K562 (cell line): ENCODE results near the gene PCDHGA5. TPM values are rescaled to one million over a fixed set of nuclear protein-coding genes. Genes with fewer than 3 reads are reported as not detected.

Experiments used
- ATAC-seq: fragments of 200-7000 bp; cut with Tn5 transposase; 3 replicates; pipeline ENCODE4 v1.9.1; 2020; ENCODE audit warnings: moderate library complexity
- BruUV-seq: library from RNA; stranded (reverse); fragments of 400-500 nt; replicated peaks from 2 replicates; lab custom pipeline; 2021; lab: Mats Ljungman, UMichigan
- CTCF ChIA-PET: fragments of 300-600 bp; formaldehyde crosslinking; extraction: SDS; loops from one replicate; lab custom pipeline; 2021; ENCODE audit warnings: low intra/inter-chr PET ratio; lab: Yijun Ruan, JAX
- POLR2A ChIA-PET: fragments of 300-600, 350-650 bp; sonication (Branson Sonifier 250); formaldehyde crosslinking; extraction: SDS; loops from one replicate; lab custom pipeline; 2021; ENCODE audit warnings: antibody characterized with exemption, inconsistent platforms; lab: Yijun Ruan, JAX
- DNase-seq, 4 experiments: peaks; one replicate each; pipeline versions ENCODE4 v3.0.0 to v3.0.0-alpha.2; 2011 to 2018; ENCODE audit warnings: low spot score in 3 of 4, mixed read lengths in 3 of 4; ENCODE audit errors: extremely low read depth in 1 of 4
- FAIRE-seq: peaks from 2 replicates; lab custom pipeline; 2011; peaks lifted over from hg19 to GRCh38; lab: Jason Lieb, UNC
- H2AFZ ChIP-seq: 2 replicates; pipeline ENCODE4 v1.6.0; 2011; ENCODE audit warnings: low read depth, low read length, control low read depth, inconsistent platforms
- H3K27ac ChIP-seq: fragments of 200-600 bp; 3 replicates; pipeline ENCODE4 v1.8.0; 2011; ENCODE audit warnings: low read depth, mild to moderate bottlenecking, control low read depth, inconsistent platforms, low read length, moderate library complexity, mixed read lengths; ENCODE audit errors: extremely low read depth
- H3K27me3 ChIP-seq, 2 experiments: fragments of 300-600 bp in 1 of 2; 2 replicates in 1 of 2; 3 replicates in 1 of 2; pipeline versions ENCODE4 v1.6.0 to v1.8.0; 2011; ENCODE audit warnings: inconsistent platforms in 2 of 2, low read length in 2 of 2, mild to moderate bottlenecking in 1 of 2, mixed read lengths in 1 of 2, moderate library complexity in 1 of 2; ENCODE audit not compliant: control insufficient read depth in 2 of 2, insufficient read depth in 2 of 2
- H3K36me3 ChIP-seq: fragments of 300-600 bp; 3 replicates; pipeline ENCODE4 v1.8.0; 2011; ENCODE audit warnings: mild to moderate bottlenecking, low read length, inconsistent platforms; ENCODE audit not compliant: control insufficient read depth, insufficient read depth
- H3K4me1 ChIP-seq, 2 experiments: fragments of 200-600 bp in 1 of 2; replicated peaks in 1 of 2; 2 replicates in 1 of 2; 3 replicates in 1 of 2; pipeline versions ENCODE4 v1.5.1 to v1.8.0; 2011; ENCODE audit warnings: inconsistent platforms in 2 of 2, low read length in 2 of 2, mild to moderate bottlenecking in 1 of 2, mixed read lengths in 1 of 2, moderate library complexity in 1 of 2; ENCODE audit not compliant: control insufficient read depth in 2 of 2, insufficient read depth in 2 of 2
- H3K4me2 ChIP-seq: 2 replicates; pipeline ENCODE4 v1.6.1; 2011; ENCODE audit warnings: low read length, control low read depth, inconsistent platforms, mixed read lengths; ENCODE audit not compliant: insufficient read depth
- H3K4me3 ChIP-seq: fragments of 200-600 bp; sonication (generic), shearing (Covaris generic); 2 replicates; pipeline ENCODE4 v1.5.1; 2016; ENCODE audit warnings: control low read depth, inconsistent platforms
- H3K79me2 ChIP-seq: fragments of 200-600 bp; 3 replicates; pipeline ENCODE4 v1.8.0; 2011; ENCODE audit warnings: low read length, inconsistent platforms; ENCODE audit not compliant: control insufficient read depth, insufficient read depth
- H3K9ac ChIP-seq, 2 experiments: 2 replicates each; pipeline versions ENCODE4 v1.6.0 to v1.6.1; 2011; ENCODE audit warnings: low read depth in 2 of 2, low read length in 2 of 2, control low read depth in 1 of 2, inconsistent platforms in 1 of 2, mild to moderate bottlenecking in 1 of 2, mixed read lengths in 1 of 2; ENCODE audit not compliant: insufficient read depth in 1 of 2
- H3K9me1 ChIP-seq: one replicate; pipeline ENCODE4 v1.6.0; 2011; ENCODE audit warnings: inconsistent platforms, mild to moderate bottlenecking, low read length, moderate library complexity; ENCODE audit not compliant: control insufficient read depth, insufficient read depth
- H3K9me3 ChIP-seq: replicated peaks from 2 replicates; pipeline ENCODE4 v1.5.1; 2011; ENCODE audit warnings: low read depth, low read length, inconsistent platforms; ENCODE audit not compliant: control insufficient read depth, insufficient read depth
- H4K20me1 ChIP-seq: replicated peaks from 2 replicates; pipeline ENCODE4 v1.6.1; 2011; ENCODE audit warnings: low read length, inconsistent platforms, mixed read lengths; ENCODE audit not compliant: control insufficient read depth, insufficient read depth
- ATF4 ChIP-seq: fragments of 450-650 bp; formaldehyde crosslinking; IDR thresholded peaks from 2 replicates; pipeline ENCODE4 v1.4.0; 2022; ENCODE audit warnings: mild to moderate bottlenecking, moderate library complexity
- BCOR ChIP-seq: fragments of 450-650 bp; IDR thresholded peaks from 2 replicates; pipeline ENCODE4 v1.6.1; 2016
- HDAC3 ChIP-seq: fragments of 450-650 bp; IDR thresholded peaks from 2 replicates; pipeline ENCODE4 v1.6.1; 2018; ENCODE audit warnings: borderline replicate concordance, mild to moderate bottlenecking, moderate library complexity; ENCODE audit not compliant: partially characterized antibody
- IRF9 ChIP-seq: fragments of 450-650 bp; IDR thresholded peaks from 2 replicates; pipeline ENCODE4 v1.6.1; 2016; ENCODE audit warnings: missing biosample characterization, missing genetic modification characterization
- MCM2 ChIP-seq: fragments of 450-650 bp; IDR thresholded peaks from 2 replicates; pipeline ENCODE4 v1.6.1; 2017; ENCODE audit warnings: low read depth, mild to moderate bottlenecking
- MYBL2 ChIP-seq, 2 experiments: fragments of 450-650 bp in 1 of 2; sonication (generic) in 1 of 2; formaldehyde crosslinking in 1 of 2; IDR thresholded peaks; 2 replicates each; pipeline versions ENCODE4 v1.6.1 to v1.8.1; 2017 to 2022; ENCODE audit warnings: borderline replicate concordance in 1 of 2, inconsistent platforms in 1 of 2, low read depth in 1 of 2, mild to moderate bottlenecking in 1 of 2, missing genetic modification reagents in 1 of 2, moderate library complexity in 1 of 2
- PATZ1 ChIP-seq: fragments of 250-450 bp; sonication (Bioruptor Pico); IDR thresholded peaks from 2 replicates; pipeline ENCODE4 v1.5.0; 2020; ENCODE audit warnings: mild to moderate bottlenecking, borderline replicate concordance
- POLR3A ChIP-seq: IDR thresholded peaks from 2 replicates; pipeline ENCODE4 v1.6.1; 2011; ENCODE audit warnings: borderline replicate concordance, mild to moderate bottlenecking, moderate library complexity; ENCODE audit not compliant: insufficient read length, insufficient read depth; ENCODE audit errors: extremely low read depth
- RBM17 ChIP-seq: fragments of 200-400 bp; formaldehyde crosslinking; IDR thresholded peaks from 2 replicates; pipeline ENCODE4 v1.6.1; 2017; ENCODE audit warnings: low read depth, mild to moderate bottlenecking, low read length, borderline replicate concordance
- RFX1 ChIP-seq: fragments of 450-650 bp; IDR thresholded peaks from 2 replicates; pipeline ENCODE4 v1.6.1; 2016; ENCODE audit warnings: mild to moderate bottlenecking, moderate library complexity
- SREBF2 ChIP-seq: sonication (generic); formaldehyde crosslinking; IDR thresholded peaks from 2 replicates; pipeline ENCODE4 v1.4.0; 2020; ENCODE audit warnings: mild to moderate bottlenecking, missing genetic modification reagents
- STAG1 ChIP-seq: sonication (generic); formaldehyde crosslinking; IDR thresholded peaks from 2 replicates; pipeline ENCODE4 v1.5.0; 2020; ENCODE audit warnings: missing genetic modification reagents, borderline replicate concordance
- STAT5A ChIP-seq: IDR thresholded peaks from 2 replicates; pipeline ENCODE4 v1.6.1; 2012; ENCODE audit warnings: low read length, inconsistent platforms, borderline replicate concordance
- ZBTB2 ChIP-seq: fragments of 450-650 bp; IDR thresholded peaks from 2 replicates; pipeline ENCODE4 v1.6.1; 2016; ENCODE audit warnings: antibody characterized with exemption
- ZNF143 ChIP-seq: sonication (generic); formaldehyde crosslinking; IDR thresholded peaks from 2 replicates; pipeline ENCODE4 v1.9.0; 2022; ENCODE audit warnings: mild to moderate bottlenecking, missing genetic modification reagents
- ZNF324 ChIP-seq: fragments of 250-450 bp; sonication (Bioruptor Pico); IDR thresholded peaks from 2 replicates; pipeline ENCODE4 v1.4.0; 2020; ENCODE audit warnings: mild to moderate bottlenecking
- ZNF699 ChIP-seq: fragments of 250-450 bp; sonication (Bioruptor Pico); IDR thresholded peaks from 2 replicates; pipeline ENCODE4 v1.8.0; 2021; ENCODE audit warnings: mild to moderate bottlenecking, moderate library complexity; ENCODE audit not compliant: insufficient replicate concordance
- ZNF79 ChIP-seq: fragments of 250-450 bp; sonication (Bioruptor Pico); IDR thresholded peaks from 2 replicates; pipeline ENCODE4 v1.4.0; 2020; ENCODE audit warnings: low read depth, mild to moderate bottlenecking, moderate library complexity
- WGBS: fragments of 100-300 bp; shearing (Covaris generic); methylation state at CpG from one replicate; pipeline ENCODE4 v1.1.6; 2016; ENCODE audit warnings: low coverage, mixed read lengths; ENCODE audit not compliant: insufficient coverage; ENCODE audit errors: missing lambda C conversion rate; 5-methylcytosine and 5-hydroxymethylcytosine counted together
- in situ Hi-C: fragments of 300-500 bp; cut with MboI; formaldehyde crosslinking; loops from 4 replicates; pipeline ENCODE4 v1.15.0; 2018; ENCODE audit warnings: inconsistent platforms, mixed read lengths
- intact Hi-C: fragments of 100-400 bp; cut with micrococcal nuclease; formaldehyde crosslinking; loops from 2 replicates; pipeline ENCODE4 v1.14.2; 2022
- polyA plus RNA-seq, 8 experiments: library from polyadenylated mRNA; depleted of rRNA in 4 of 8; stranded (reverse) in 5 of 8; unstranded in 3 of 8; fragments of >200 nt; fragmentation: Nextera tagmentation in 2 of 8; fragmentation: Illumina TruSeq in 1 of 8; extraction: Ambion mirVana in 2 of 8; extraction: Trizol in 1 of 8; gene quantifications; 2 replicates each; pipeline versions ENCODE4 v1.2.1 to v1.2.3, GENCODE V29; 2011 to 2014; ENCODE audit warnings: inconsistent platforms in 1 of 8, missing spikeins in 1 of 8
- total RNA-seq, 7 experiments: library from RNA; depleted of rRNA in 6 of 7; stranded (reverse); fragments of >200 nt in 6 of 7; fragmentation: Illumina TruSeq in 2 of 7; extraction: Trizol in 2 of 7; gene quantifications; 2 replicates each; pipeline versions ENCODE4 v1.2.1 to v1.2.3, GENCODE V29; 2011 to 2021; ENCODE audit warnings: low replicate concordance in 1 of 7

Gene PCDHGA5
- total and polyA plus RNA-seq, 9 of the 15 experiments (the other 6 are each of a cell fraction or from before 2014, with no cell fraction given), result 0.01 to 0.18 (median 0.12) TPM; not detected in 1

GRCh38 chr5:141345327-141345726 lies 18.6 kb upstream of the PCDHGA5 start:
- H3K4me3 ChIP-seq, result no peak overlapping the region
- FAIRE-seq (no peak), DNase-seq (no peak), ATAC-seq (no peak)
- H3K9me3 ChIP-seq, result no peaks in the 10 kb centered on the region
- no peak overlapping the region for H2AFZ ChIP-seq
- BruUV-seq, result no TSS peak
- intact Hi-C loops, result no loop called here
- TF ChIP-seq ZNF699 (CRISPR knock-in tag) (no peak), ZNF79 (no peak), ZBTB2 (no peak), ZNF324 (CRISPR knock-in tag) (no peak), STAG1 (CRISPR knock-in tag) (no peak), STAT5A (no peak), MYBL2 (IDR thresholded peaks at IDR 0.05; ENCODE audit: low read depth) (no peak), MYBL2 (CRISPR knock-in tag; IDR thresholded peaks at IDR 0.05; ENCODE audit: borderline replicate concordance) (no peak), IRF9 (tag) (no peak), RFX1 (no peak), POLR3A (no peak), HDAC3 (no peak), ZNF143 (no peak), BCOR (no peak), MCM2 (no peak), ATF4 (CRISPR knock-in tag) (no peak), PATZ1 (CRISPR knock-in tag) (no peak), RBM17 (no peak), SREBF2 (CRISPR knock-in tag) (no peak)
- no peaks in the 10 kb centered on the region for H4K20me1 ChIP-seq
- WGBS, result 31% methylated on average over 11 of the region's 20 CpGs
- ChIA-PET CTCF (interaction anchor here (2.0 kb wide), 1 partner anchor 180 kb away, joined by 4 read pairs; no protein-coding TSS in a partner anchor), POLR2A (no interaction called here)
- no peaks in the 10 kb centered on the region for H3K79me2 ChIP-seq
- H3K27me3 ChIP-seq, result peaks cover 1 to 8% of the 10 kb centered on the region in 2 experiments; a peak in 4 of 5 replicates
- no peak overlapping the region for H3K27ac ChIP-seq
- no peak overlapping the region for H3K4me2 ChIP-seq
- in situ Hi-C loops, result no loop called here
- peaks cover 0 to 4% of the 10 kb centered on the region in 2 experiments; a peak in 2 of 5 replicates for H3K4me1 ChIP-seq
- no peaks in the 10 kb centered on the region for H3K9me1 ChIP-seq
- H3K36me3 ChIP-seq, result no peaks in the 10 kb centered on the region
- H3K9ac ChIP-seq, result no peak overlapping the region
